Spleen (tissue), 7 donors: Measurements from ENCODE around the gene CASP3.

Experiments used
- POLR2A ChIP-seq, 3 donors: fragments of 450-650 bp; IDR thresholded peaks; one replicate each; pipeline ENCODE4 v1.5.1; 2017; ENCODE audit warnings: antibody characterized with exemption in 3 of 3, mild to moderate bottlenecking in 1 of 3
- POLR2AphosphoS5 ChIP-seq, 3 donors: sonication (generic); formaldehyde crosslinking; IDR thresholded peaks; one replicate each; pipeline ENCODE4 v1.5.1; 2017; ENCODE audit warnings: antibody characterized with exemption in 3 of 3
- TF ChIP-seq, protein P1 (sequence below), 11 experiments: fragments of 200-600 bp in 7 of 11; fragments of 450-650 bp in 4 of 11; sonication (generic) in 4 of 11; IDR thresholded peaks in 8 of 11; conservative IDR thresholded peaks in 3 of 11; 1 replicate in 7 of 11; 2 replicates in 4 of 11; pipeline versions ENCODE4 v1.4.0 to v1.8.0; 2016 to 2021; ENCODE audit warnings: antibody characterized with exemption in 11 of 11, inconsistent platforms in 4 of 11, mild to moderate bottlenecking in 1 of 11
- donor health status: DM: no; HTN: no; CAD: no; lungs with moderate emphysema.
- donor health status: DM: no; HTN: no; CAD: no.
- donor health status: DM: no; HTN: no; CAD: no.

DNA sequence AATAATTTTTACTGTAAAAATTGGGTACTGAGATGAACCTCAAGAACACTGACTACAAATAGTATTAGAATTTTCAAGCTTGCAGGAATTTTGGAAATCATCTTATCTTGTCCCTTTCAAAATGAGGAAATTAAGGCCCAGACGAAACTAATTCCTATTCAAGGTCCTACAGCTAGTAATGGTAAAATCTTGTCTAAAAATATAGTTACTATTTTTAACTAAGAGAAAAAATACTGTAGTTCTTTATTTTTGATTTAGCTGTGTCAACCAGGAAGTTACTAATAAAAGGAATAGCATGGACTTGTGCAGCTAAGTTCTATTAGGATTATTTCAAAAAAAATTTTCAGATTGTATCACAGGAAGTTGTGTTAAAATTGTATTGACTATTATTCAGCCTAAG, 13.0 kb upstream of the CASP3 start:
- TF ChIP-seq POLR2AphosphoS5 (IDR thresholded peaks at IDR 0.05), result no peak
- TF ChIP-seq, protein P1, sequence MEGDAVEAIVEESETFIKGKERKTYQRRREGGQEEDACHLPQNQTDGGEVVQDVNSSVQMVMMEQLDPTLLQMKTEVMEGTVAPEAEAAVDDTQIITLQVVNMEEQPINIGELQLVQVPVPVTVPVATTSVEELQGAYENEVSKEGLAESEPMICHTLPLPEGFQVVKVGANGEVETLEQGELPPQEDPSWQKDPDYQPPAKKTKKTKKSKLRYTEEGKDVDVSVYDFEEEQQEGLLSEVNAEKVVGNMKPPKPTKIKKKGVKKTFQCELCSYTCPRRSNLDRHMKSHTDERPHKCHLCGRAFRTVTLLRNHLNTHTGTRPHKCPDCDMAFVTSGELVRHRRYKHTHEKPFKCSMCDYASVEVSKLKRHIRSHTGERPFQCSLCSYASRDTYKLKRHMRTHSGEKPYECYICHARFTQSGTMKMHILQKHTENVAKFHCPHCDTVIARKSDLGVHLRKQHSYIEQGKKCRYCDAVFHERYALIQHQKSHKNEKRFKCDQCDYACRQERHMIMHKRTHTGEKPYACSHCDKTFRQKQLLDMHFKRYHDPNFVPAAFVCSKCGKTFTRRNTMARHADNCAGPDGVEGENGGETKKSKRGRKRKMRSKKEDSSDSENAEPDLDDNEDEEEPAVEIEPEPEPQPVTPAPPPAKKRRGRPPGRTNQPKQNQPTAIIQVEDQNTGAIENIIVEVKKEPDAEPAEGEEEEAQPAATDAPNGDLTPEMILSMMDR (IDR thresholded peaks at IDR 0.05 in 8 of 11, conservative IDR thresholded peaks at IDR 0.05 in 3 of 11), result no peak
- TF ChIP-seq POLR2A (IDR thresholded peaks at IDR 0.05), result no peak
